GM06990 (cell line): ENCODE measurements around the gene SH3GL1.
A peak's percentile ranks its signal among the peaks of the same experiment; 100 is the strongest.

Experiments used
- DNase-seq: peaks from one replicate; pipeline ENCODE4 v3.0.0-alpha.2; 2011; ENCODE audit not compliant: insufficient read length; ENCODE audit errors: extremely low read depth
- H3K27me3 ChIP-seq: replicated peaks from 2 replicates; pipeline ENCODE4 v1.6.0; 2011; ENCODE audit warnings: low read length; ENCODE audit not compliant: control insufficient read depth, insufficient read depth
- H3K36me3 ChIP-seq: 2 replicates; pipeline ENCODE4 v1.5.1; 2011; ENCODE audit warnings: low read length; ENCODE audit not compliant: control insufficient read depth, insufficient read depth
- H3K4me3 ChIP-seq: replicated peaks from 2 replicates; pipeline ENCODE4 v1.5.1; 2011; ENCODE audit warnings: low read depth, mild to moderate bottlenecking, control low read depth, low read length
- TF ChIP-seq, protein P1 (sequence below): IDR thresholded peaks from 2 replicates; pipeline ENCODE4 v1.5.1; 2011; ENCODE audit warnings: low read length, control low read depth, mild to moderate bottlenecking, inconsistent platforms; ENCODE audit not compliant: insufficient read depth, poor library complexity, severe bottlenecking

SH3GL1 gene

DNA sequence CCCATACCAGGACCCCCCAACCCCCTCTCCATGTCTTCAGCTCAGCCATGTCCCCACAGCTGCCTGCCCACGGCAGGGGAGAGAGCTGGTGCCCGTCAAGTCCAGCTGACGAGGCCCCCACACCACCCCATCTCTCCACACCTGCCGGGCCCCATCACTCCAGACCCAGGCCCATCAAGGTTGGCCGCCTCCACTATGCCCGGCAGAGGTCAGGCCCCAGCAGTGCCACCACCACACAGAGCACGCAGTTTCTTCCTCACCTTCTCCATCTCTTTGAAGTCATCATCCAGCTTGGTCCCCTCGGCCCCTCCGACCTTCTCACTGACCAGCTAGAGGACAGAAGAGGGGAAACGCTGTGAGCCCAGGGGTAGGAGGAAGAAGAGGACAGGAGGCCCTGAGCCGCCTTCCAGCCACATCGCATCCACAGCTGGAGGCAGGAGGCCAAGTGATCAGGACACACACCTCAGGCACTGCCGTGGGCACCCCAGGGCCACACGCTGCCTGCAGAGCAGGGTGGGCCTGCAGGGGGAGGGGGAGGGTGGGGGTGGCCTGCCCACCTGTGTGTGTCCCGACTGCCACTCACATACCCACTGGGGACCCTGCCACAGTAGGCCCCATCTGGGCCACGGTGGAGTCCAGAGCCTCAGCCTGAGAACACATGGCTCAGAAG is 33.5 kb downstream of the SH3GL1 start:
- H3K36me3 ChIP-seq: peaks cover 38% of the 10 kb centered on the region
- DNase-seq: no peak
- TF ChIP-seq, protein P1, sequence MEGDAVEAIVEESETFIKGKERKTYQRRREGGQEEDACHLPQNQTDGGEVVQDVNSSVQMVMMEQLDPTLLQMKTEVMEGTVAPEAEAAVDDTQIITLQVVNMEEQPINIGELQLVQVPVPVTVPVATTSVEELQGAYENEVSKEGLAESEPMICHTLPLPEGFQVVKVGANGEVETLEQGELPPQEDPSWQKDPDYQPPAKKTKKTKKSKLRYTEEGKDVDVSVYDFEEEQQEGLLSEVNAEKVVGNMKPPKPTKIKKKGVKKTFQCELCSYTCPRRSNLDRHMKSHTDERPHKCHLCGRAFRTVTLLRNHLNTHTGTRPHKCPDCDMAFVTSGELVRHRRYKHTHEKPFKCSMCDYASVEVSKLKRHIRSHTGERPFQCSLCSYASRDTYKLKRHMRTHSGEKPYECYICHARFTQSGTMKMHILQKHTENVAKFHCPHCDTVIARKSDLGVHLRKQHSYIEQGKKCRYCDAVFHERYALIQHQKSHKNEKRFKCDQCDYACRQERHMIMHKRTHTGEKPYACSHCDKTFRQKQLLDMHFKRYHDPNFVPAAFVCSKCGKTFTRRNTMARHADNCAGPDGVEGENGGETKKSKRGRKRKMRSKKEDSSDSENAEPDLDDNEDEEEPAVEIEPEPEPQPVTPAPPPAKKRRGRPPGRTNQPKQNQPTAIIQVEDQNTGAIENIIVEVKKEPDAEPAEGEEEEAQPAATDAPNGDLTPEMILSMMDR: no peak

DNA sequence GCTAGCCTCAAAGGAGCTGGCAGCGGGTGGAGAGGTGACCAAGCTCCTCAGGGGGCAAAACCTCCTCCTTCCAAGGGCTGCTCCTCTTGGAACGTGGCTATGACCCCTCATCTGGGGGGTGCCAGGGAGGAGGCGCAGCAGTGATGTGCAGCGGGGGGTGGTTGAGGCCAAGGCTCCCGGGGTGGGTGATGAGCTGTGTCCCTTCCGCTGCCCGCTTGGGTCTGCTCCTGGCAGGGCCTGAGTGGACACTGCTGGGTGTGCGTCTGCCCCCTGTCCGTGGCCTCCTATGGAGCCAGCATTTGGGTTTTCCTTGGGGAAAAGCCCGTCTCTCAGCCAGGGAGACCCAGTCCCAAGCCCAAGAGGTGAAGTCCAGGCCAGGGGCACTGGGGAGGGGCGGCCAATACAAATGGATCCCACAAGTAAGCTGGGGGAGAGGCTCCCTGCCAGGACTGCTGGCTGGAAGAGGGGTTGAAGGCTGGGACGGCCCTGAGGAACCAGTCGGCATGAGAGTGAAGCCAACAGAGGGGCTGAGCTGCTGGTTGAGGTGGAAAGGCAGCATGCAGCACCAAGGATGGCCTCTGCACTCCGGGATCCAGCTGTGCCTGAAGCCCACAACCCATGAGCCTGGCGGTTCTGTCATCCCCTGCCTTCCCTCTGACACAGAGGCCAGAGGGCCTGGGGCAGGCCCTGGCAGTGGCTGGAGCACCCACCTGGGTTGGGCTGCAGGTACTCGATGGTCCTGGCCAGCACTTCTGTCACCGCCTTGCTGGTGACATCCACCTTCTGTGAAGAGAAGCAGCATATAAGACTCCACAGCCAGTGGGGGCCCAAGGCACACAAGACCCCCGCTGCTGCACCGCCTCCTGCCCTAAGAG is 34.3 kb downstream of the SH3GL1 start:
- no peak overlapping the region for H3K4me3 ChIP-seq
- no peak for DNase-seq
- H3K27me3 ChIP-seq: no peaks in the 10 kb centered on the region
- TF ChIP-seq, protein P1: no peak
- H3K36me3 ChIP-seq: peaks cover 41% of the 10 kb centered on the region

More for the DNA sequence above, 33.5 kb downstream of the SH3GL1 start:
- no peak overlapping the region for H3K4me3 ChIP-seq
- no peaks in the 10 kb centered on the region for H3K27me3 ChIP-seq

DNA sequence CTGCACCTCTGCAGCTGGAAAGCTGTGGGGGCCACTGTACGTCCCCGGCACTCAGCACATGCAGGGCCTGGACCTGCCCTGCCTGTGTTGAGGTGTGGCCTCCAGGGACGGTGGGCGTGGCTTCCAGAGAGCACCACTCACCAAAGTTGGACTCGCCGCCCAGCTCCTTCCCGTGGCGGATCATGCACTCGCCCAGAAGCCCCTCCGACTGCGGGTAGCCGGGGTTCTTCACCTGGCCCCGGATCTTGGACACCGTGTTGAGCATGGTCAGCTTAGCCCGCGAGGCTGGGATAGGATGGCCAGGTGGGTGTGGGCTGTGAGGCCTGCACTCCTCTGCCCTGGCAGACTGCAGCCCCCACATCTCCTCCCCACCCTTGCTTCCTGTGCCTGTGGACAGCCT is 35.0 kb downstream of the SH3GL1 start:
- TF ChIP-seq, protein P1: no peak
- no peaks in the 10 kb centered on the region for H3K27me3 ChIP-seq
- H3K36me3 ChIP-seq: peaks cover 45% of the 10 kb centered on the region
- H3K4me3 ChIP-seq: no peak overlapping the region
- DNase-seq: peak; percentile 15

DNA sequence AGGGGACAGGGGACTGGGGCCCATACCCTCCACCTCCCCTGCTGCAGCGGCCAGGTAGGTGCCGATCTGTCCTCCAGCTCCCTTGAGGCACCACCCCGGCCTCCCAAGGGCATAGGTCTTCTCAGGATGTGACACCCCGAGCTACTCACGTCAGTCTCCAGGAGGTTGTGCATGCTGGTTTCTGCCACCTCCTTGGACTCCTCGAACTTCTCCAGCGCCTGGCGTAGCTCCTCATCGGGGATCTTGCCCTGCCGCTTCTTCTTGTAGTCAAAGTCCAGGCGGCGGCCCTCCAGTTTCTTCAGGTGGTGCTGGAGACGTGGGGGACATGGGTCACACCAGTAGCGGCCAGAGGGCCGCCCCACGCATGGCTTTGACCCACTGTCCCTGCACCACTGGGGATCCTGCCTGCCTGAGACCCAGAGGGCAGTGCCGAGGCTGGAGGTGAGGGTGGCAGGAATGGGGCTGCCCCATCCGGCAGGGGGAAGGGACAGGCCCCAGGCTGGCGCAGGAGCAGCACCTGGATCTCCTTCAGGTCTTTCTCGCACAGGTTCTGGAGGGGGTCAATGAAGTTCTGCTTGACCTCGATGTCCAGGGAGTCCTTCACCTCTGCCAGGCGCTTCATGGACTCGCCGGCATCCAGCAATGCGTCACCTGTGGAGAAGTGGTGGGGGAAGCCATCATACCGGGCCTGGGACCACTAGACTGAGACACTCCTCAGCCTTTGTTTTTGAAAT is 36.6 kb downstream of the SH3GL1 start:
- TF ChIP-seq, protein P1: no peak
- H3K36me3 ChIP-seq: peaks cover 51% of the 10 kb centered on the region
- H3K27me3 ChIP-seq: no peaks in the 10 kb centered on the region
- DNase-seq: peak; percentile 20
- H3K4me3 ChIP-seq: no peak overlapping the region

DNA sequence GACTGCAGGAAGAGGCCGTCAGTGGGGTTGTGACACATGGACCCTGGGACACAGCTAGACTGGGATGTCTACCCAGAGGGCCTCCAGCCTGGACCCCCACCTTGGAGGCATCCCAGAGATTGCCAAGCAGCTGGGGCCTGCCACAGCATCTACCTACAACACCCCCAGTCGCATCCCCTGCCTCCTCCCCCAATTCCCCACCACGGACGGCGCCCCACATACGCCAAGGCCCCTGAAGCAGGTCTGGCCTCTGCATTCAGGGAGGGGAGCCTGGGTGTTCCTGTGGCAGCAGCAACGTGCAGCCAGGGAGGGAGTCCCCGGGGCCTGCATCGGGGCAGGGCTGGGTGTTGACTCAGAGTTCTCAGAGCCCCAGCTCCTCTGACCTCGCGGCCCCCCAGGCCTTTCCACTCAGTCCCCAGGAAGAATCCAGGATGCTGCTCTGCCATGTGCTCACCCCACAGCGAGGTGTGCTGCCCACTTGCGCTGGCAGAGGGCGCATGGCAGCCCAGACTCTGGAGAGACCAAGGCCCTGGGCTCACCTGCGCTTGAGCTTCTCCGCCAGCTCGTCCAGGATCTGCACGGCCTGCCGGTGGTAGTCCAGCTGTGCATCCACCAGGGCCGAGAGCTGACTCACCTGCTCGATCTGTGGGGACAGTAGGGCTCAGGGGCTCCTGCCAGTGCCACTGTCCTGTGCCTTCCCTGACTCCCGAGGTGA is 37.4 kb downstream of the SH3GL1 start:
- H3K36me3 ChIP-seq: peaks cover 54% of the 10 kb centered on the region
- peak; percentile 23 for DNase-seq
- H3K27me3 ChIP-seq: no peaks in the 10 kb centered on the region
- H3K4me3 ChIP-seq: no peak overlapping the region
- TF ChIP-seq, protein P1: no peak
